ENCODE data around the gene LRRC37A3.
"Not testable (repeated sequence)": the region's sequence is repeated elsewhere in the genome, so short reads cannot be mapped to it uniquely, and the experiment has no call there.

The LRRC37A3 gene

DNA sequence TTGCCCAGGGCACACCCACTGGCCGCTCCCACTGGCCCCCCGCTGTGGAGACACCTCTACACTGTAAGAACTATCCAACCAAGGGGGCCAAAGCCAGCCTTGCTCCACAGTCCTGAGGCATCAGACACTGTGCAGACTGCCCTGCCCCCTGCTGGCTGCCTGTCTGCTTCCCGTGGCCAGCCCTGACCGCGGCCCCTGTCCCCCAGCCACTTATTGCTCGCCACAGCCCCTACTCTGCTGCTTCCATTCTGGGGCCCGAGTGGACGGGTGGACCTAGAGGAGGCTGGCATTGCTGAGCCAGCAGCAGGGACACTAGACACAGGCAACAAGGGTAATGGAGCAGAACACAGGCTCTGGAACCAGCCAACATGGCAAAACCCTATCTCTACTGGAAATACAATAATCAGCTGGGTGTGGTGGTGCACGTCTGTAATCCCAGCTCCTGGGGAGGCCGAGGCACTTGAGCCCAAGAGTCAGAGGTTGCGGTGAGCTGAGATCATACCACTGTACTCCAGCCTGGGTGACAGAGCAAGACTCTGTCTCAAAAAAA, 19.7 kb upstream of the LRRC37A3 start:
- FAIRE-seq (peak; percentile 70), DNase-seq (ENCODE audit: insufficient read length) (peak; percentile 46)
- no peak for TF ChIP-seq TAF1 (IDR thresholded peaks at IDR 0.05; ENCODE audit: borderline replicate concordance, low read depth, low read length)
- TF ChIP-seq POLR2A (IDR thresholded peaks at IDR 0.05; ENCODE audit: low read depth, low read length) = no peak
- TF ChIP-seq POLR2AphosphoS5 (IDR thresholded peaks at IDR 0.05; ENCODE audit: low read depth, low read length) = no peak

DNA sequence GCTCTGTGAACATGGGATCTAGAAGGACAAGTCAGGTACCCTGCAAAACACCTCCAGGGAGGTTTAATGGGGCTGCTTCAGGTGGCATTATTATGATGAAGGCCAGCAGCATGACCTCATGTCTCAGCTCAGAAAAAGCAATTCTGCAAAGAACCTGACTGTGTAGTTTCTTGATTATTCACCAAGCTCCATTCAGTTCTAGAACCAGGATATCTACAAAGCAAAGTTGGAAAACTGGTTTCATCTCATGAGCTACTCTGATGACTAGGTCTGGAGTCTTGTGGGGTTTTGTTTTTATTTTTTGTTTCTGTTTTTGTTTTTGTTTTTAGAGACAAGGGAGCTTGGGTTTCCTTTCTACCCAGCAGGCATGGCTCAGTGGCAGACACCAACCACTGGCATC, 19.0 kb upstream of the LRRC37A3 start:
- no peak for TF ChIP-seq TAF1 (IDR thresholded peaks at IDR 0.05; ENCODE audit: borderline replicate concordance, low read depth, low read length)
- TF ChIP-seq POLR2A (IDR thresholded peaks at IDR 0.05; ENCODE audit: low read depth, low read length) = no peak
- no peak for TF ChIP-seq POLR2AphosphoS5 (IDR thresholded peaks at IDR 0.05; ENCODE audit: low read depth, low read length)
- DNase-seq (ENCODE audit: insufficient read length) (no peak), FAIRE-seq (no peak)

GRCh38 chr17:64936117-64936516, 16.8 kb upstream of the LRRC37A3 start:
- DNase-seq (ENCODE audit: insufficient read length) (no peak), FAIRE-seq (no peak)
- TF ChIP-seq TAF1 (IDR thresholded peaks at IDR 0.05; ENCODE audit: borderline replicate concordance, low read depth, low read length) (no peak), POLR2AphosphoS5 (IDR thresholded peaks at IDR 0.05; ENCODE audit: low read depth, low read length) (no peak), POLR2A (IDR thresholded peaks at IDR 0.05; ENCODE audit: low read depth, low read length) (no peak)

DNA sequence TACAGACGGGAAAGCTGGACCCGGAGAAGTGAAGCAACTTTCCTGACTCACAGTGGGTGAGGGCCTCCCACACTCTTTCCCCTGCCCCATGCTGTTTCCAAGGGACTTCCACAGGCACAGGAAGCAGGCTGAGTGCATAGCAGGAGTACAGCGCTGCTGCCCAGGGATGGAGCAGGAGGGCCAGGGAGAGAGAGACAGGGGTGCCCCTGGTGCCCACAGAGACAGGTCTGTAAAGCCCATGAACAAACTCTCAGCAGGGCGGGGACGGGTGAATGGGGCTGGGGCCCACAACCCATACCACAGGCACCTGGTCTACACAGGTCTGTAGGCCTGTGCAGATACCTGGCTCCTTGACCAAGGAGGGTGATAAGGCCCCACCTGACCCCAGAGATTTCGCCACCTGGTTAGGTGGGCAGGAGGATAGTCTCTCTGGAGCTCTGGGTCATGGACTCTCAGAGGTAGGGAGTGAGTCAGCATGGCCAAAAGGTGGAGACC, 15.1 kb upstream of the LRRC37A3 start:
- DNase-seq (ENCODE audit: insufficient read length); FAIRE-seq: not testable (repeated sequence)

- DNase-seq (ENCODE audit: insufficient read length); FAIRE-seq: not testable (repeated sequence)
These were observed 13.6 kb upstream of the LRRC37A3 start for GRCh38 chr17:64932850-64933249.

DNA sequence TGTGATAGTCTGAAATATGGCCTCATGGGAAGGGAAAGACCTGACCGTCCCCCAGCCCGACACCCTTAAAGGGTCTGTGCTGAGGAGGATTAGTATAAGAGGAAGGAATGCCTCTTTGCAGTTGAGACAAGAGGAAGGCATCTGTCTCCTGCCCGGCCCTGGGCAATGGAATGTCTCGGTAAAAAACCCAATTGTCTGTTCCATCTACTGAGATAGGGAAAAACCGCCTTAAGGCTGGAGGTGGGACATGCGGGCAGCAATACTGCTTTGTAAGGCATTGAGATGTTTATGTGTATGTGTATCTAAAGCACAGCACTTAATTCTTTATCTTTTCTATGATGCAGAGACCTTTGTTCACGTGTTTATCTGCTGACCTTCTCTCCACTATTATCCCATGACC, 11.1 kb upstream of the LRRC37A3 start:
- DNase-seq (ENCODE audit: insufficient read length); FAIRE-seq: not testable (repeated sequence)

DNA sequence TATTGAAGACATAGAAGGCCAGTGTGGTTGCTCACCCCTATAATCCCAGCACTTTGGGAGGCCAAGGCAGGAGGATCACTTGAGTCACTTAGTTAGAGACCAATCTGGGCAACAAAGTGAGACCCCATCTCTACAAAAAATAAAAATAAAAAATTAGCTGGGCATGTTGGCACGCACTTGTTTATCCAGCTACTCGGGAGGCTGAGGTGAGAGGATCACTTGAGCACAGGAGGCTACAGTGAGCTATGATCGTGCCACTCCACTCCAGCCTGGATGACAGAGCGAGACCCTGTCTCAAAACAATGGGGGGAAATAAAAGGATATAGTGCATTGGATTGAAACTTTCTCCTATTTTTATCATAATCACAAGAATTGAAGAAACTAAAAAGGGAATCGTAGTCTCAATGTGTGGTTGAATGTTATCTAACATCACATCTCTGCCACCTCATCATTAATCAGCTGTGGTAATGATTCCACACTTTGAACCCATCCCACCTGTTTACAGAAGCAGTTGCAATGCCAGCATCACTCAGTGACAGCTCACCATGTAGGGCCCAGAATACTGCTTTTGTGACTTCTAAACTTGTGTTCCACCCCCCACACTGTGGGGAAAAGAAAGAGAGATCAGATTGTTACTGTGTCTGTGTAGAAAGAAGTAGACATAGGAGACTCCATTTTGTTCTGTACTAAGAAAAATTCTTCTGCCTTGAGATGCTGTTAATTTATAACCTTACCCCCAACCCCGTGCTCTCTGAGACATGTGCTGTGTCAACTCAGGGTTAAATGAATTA, 10.3 kb upstream of the LRRC37A3 start:
- DNase-seq (ENCODE audit: insufficient read length); FAIRE-seq: not testable (repeated sequence)

GRCh38 chr17:64928701-64929100, 9.4 kb upstream of the LRRC37A3 start:
- DNase-seq (ENCODE audit: insufficient read length); FAIRE-seq: not testable (repeated sequence)

GRCh38 chr17:64927444-64927843, 8.2 kb upstream of the LRRC37A3 start:
- DNase-seq (ENCODE audit: insufficient read length); FAIRE-seq: not testable (repeated sequence)

DNA sequence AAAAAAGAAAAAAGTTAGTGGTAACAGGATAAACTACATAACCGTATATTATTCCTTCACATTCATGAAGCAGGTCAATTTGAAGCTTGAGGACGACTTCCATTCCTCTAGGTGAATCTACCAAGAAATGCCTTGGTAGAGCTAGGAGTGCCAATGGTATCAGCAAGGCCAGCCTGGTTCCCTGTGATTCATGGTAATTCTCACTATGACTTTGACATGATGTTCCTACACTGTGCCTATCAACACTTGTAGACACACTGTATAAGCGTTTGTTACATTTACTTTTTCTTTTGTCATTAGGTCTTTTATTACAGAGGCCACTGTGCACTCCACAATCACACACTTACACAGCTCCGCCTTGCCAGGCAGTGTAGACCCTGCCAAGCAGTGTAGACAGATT, 7.2 kb upstream of the LRRC37A3 start:
- not testable (repeated sequence) for FAIRE-seq; DNase-seq (ENCODE audit: insufficient read length)

DNA sequence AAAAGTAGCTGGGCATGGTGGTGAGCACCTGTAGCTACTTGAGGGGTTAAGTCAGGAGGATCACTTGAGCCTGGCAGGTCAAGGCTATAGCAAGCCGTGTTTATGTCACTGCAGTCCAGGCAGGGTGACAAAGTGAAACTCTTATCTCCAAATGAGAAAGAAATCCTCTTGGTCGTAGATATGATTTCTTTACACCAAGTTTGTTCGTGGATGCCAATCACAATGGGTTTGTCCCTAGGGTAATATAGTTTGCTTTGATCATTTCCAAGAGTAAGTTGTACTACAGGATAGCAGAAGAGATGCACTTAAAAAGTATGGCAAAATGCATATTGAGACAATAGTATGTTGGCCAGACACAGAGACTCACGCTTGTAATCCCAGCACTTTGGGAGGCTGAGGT, 6.0 kb upstream of the LRRC37A3 start:
- not testable (repeated sequence) for DNase-seq (ENCODE audit: insufficient read length); FAIRE-seq

DNA sequence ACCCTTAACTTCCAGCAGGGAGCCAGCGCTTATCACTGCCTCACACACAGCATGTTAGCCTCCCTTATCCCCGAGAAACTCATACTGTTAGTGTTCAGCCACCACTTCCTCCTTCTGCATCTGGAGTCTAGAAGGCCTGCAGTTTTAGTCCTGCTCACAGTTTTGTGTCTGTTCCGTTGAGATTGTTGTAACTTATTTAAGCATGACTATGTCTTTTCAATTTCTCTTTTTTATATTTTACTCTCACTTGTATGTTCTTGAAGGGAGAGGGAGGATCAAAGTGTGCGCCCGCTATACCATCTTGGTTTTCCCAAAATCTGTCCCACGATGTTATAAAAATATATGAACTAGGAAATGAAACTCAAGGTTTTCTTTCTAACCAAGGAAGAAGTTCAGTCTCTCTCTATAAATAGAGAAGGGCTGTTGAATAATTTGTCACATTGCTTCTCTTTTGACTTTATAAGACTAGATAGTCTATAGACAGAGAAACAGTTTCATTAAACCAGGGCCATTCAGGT, 3.8 kb upstream of the LRRC37A3 start:
- FAIRE-seq = peak; percentile 14
- DNase-seq (ENCODE audit: insufficient read length) = not testable (repeated sequence)

DNA sequence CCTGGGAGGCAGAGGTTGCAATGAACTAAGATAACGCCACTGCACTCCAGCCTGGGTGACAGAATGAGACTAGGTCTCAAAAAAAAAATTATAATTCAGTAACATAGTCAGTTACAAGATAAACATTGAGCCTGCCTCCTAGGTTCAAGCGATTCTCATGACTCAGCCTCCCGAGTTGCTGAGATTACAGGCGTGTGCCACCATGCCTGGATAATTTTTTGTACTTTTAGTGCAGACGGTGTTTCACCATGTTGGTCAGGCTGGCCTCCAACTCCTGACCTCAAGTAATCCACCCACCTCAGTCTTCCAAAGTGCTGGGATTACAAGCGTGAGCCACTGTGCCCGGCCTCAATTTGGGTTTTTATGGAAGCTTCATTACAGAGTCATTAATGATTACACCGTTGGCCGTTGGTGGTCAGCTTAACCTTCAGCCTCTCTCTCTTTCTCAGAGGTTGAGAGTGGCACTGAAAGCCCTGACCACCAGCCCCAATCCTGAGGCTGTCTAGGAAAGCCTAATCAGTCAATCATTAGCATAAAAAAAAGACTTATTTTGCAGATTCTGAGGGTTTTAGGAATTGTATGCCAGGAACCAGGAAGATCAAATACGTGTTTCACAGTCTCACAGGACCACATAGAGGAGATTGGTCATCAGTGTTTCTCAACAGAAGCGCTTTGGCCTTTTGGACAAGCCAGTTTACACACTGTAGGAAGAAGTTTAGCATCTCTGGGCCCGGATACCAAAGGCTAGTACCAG, 1.3 kb upstream of the LRRC37A3 start:
- FAIRE-seq = no peak

More for the DNA sequence above, 1.3 kb upstream of the LRRC37A3 start:
- no peak for DNase-seq (ENCODE audit: insufficient read length)
- TF ChIP-seq POLR2A (IDR thresholded peaks at IDR 0.05; ENCODE audit: low read depth, low read length) = no peak
- TF ChIP-seq POLR2AphosphoS5 (IDR thresholded peaks at IDR 0.05; ENCODE audit: low read depth, low read length) = no peak
- no peak for TF ChIP-seq TAF1 (IDR thresholded peaks at IDR 0.05; ENCODE audit: borderline replicate concordance, low read depth, low read length)

Data from GM12892 (cell line).